Rectal smooth muscle tissue (tissue), 1 donor: ENCODE results near the gene SLC44A3.

Experiments used
- H3K27ac ChIP-seq: one replicate; pipeline ENCODE4 v1.7.0; 2013; ENCODE audit warnings: low read depth, low read length, inconsistent platforms
- H3K27me3 ChIP-seq: one replicate; pipeline ENCODE4 v1.7.0; 2013; ENCODE audit warnings: low read length; ENCODE audit not compliant: control insufficient read depth, insufficient read depth
- H3K36me3 ChIP-seq: one replicate; pipeline ENCODE4 v1.7.0; 2013; ENCODE audit warnings: low read length; ENCODE audit not compliant: control insufficient read depth, insufficient read depth
- H3K4me1 ChIP-seq: one replicate; pipeline ENCODE4 v1.7.0; 2013; ENCODE audit warnings: low read length; ENCODE audit not compliant: control insufficient read depth, insufficient read depth
- H3K4me3 ChIP-seq: one replicate; pipeline ENCODE4 v1.7.0; 2013; ENCODE audit warnings: low read length
- H3K9ac ChIP-seq: one replicate; pipeline ENCODE4 v1.7.0; 2013; ENCODE audit warnings: low read length

Gene SLC44A3

GRCh38 chr1:94866164-94866807, 46.1 kb downstream of the SLC44A3 start:
- H3K27me3 ChIP-seq, result no peaks in the 10 kb centered on the region
- no peak overlapping the region for H3K4me3 ChIP-seq
- H3K27ac ChIP-seq, result peak overlapping the region; percentile 93
- H3K4me1 ChIP-seq, result peaks cover 48% of the 10 kb centered on the region
- no peaks in the 10 kb centered on the region for H3K36me3 ChIP-seq
- no peak overlapping the region for H3K9ac ChIP-seq

GRCh38 chr1:94871031-94871430, 50.9 kb downstream of the SLC44A3 start:
- H3K9ac ChIP-seq, result no peak overlapping the region
- peaks cover 27% of the 10 kb centered on the region for H3K4me1 ChIP-seq
- no peak overlapping the region for H3K4me3 ChIP-seq
- H3K27me3 ChIP-seq, result no peaks in the 10 kb centered on the region
- H3K27ac ChIP-seq, result no peak overlapping the region
- H3K36me3 ChIP-seq, result no peaks in the 10 kb centered on the region

GRCh38 chr1:94872771-94873495, 52.8 kb downstream of the SLC44A3 start:
- H3K27ac ChIP-seq, result peak overlapping the region; percentile 69
- no peak overlapping the region for H3K4me3 ChIP-seq
- no peak overlapping the region for H3K9ac ChIP-seq
- no peaks in the 10 kb centered on the region for H3K36me3 ChIP-seq
- H3K27me3 ChIP-seq, result no peaks in the 10 kb centered on the region
- peaks cover 15% of the 10 kb centered on the region for H3K4me1 ChIP-seq

GRCh38 chr1:94873520-94874351, 53.6 kb downstream of the SLC44A3 start:
- Histone ChIP-seq H3K4me3 (no peak overlapping the region), H3K36me3 (no peaks in the 10 kb centered on the region), H3K27ac (peak overlapping the region; percentile 69), H3K4me1 (peaks cover 15% of the 10 kb centered on the region), H3K27me3 (no peaks in the 10 kb centered on the region), H3K9ac (no peak overlapping the region)

- H3K36me3 ChIP-seq, result no peaks in the 10 kb centered on the region
- peak overlapping the region; percentile 69 for H3K27ac ChIP-seq
- no peaks in the 10 kb centered on the region for H3K27me3 ChIP-seq
- H3K4me3 ChIP-seq, result no peak overlapping the region
- peaks cover 15% of the 10 kb centered on the region for H3K4me1 ChIP-seq
- H3K9ac ChIP-seq, result no peak overlapping the region
These were observed 54.3 kb downstream of the SLC44A3 start for GRCh38 chr1:94874423-94874822.

GRCh38 chr1:94875794-94876193, 55.6 kb downstream of the SLC44A3 start:
- H3K36me3 ChIP-seq, result no peaks in the 10 kb centered on the region
- no peak overlapping the region for H3K27ac ChIP-seq
- no peaks in the 10 kb centered on the region for H3K27me3 ChIP-seq
- no peak overlapping the region for H3K4me3 ChIP-seq
- peaks cover 15% of the 10 kb centered on the region for H3K4me1 ChIP-seq
- H3K9ac ChIP-seq, result no peak overlapping the region

- Histone ChIP-seq H3K9ac (no peak overlapping the region), H3K27me3 (no peaks in the 10 kb centered on the region), H3K4me1 (peaks cover 15% of the 10 kb centered on the region), H3K4me3 (no peak overlapping the region), H3K36me3 (no peaks in the 10 kb centered on the region), H3K27ac (no peak overlapping the region)
These were observed 56.2 kb downstream of the SLC44A3 start for GRCh38 chr1:94876362-94876761.

GRCh38 chr1:94878329-94878728, 58.2 kb downstream of the SLC44A3 start:
- no peaks in the 10 kb centered on the region for H3K27me3 ChIP-seq
- no peak overlapping the region for H3K9ac ChIP-seq
- no peak overlapping the region for H3K4me3 ChIP-seq
- peaks cover 11% of the 10 kb centered on the region for H3K4me1 ChIP-seq
- no peaks in the 10 kb centered on the region for H3K36me3 ChIP-seq
- no peak overlapping the region for H3K27ac ChIP-seq

GRCh38 chr1:94883691-94884090, 63.5 kb downstream of the SLC44A3 start:
- H3K27ac ChIP-seq, result peak overlapping the region; percentile 78
- H3K4me1 ChIP-seq, result peaks cover 8% of the 10 kb centered on the region
- no peak overlapping the region for H3K9ac ChIP-seq
- H3K36me3 ChIP-seq, result no peaks in the 10 kb centered on the region
- H3K4me3 ChIP-seq, result no peak overlapping the region
- no peaks in the 10 kb centered on the region for H3K27me3 ChIP-seq

- H3K9ac ChIP-seq, result no peak overlapping the region
- H3K27ac ChIP-seq, result peak overlapping the region; percentile 78
- H3K36me3 ChIP-seq, result no peaks in the 10 kb centered on the region
- H3K27me3 ChIP-seq, result no peaks in the 10 kb centered on the region
- no peak overlapping the region for H3K4me3 ChIP-seq
- peaks cover 8% of the 10 kb centered on the region for H3K4me1 ChIP-seq
These were observed 63.9 kb downstream of the SLC44A3 start for GRCh38 chr1:94884106-94884505.

- H3K36me3 ChIP-seq, result no peaks in the 10 kb centered on the region
- no peak overlapping the region for H3K9ac ChIP-seq
- H3K4me1 ChIP-seq, result peaks cover 8% of the 10 kb centered on the region
- H3K4me3 ChIP-seq, result no peak overlapping the region
- H3K27ac ChIP-seq, result peak overlapping the region; percentile 78
- no peaks in the 10 kb centered on the region for H3K27me3 ChIP-seq
These were observed 64.3 kb downstream of the SLC44A3 start for GRCh38 chr1:94884507-94884906.

- peaks cover 8% of the 10 kb centered on the region for H3K4me1 ChIP-seq
These were observed 66.2 kb downstream of the SLC44A3 start for GRCh38 chr1:94886361-94886760.

More at GRCh38 chr1:94886361-94886760, 66.2 kb downstream of the SLC44A3 start:
- Histone ChIP-seq H3K27me3 (no peaks in the 10 kb centered on the region), H3K4me3 (no peak overlapping the region), H3K27ac (no peak overlapping the region), H3K36me3 (no peaks in the 10 kb centered on the region), H3K9ac (no peak overlapping the region)
